ENCODE results near the gene SORCS2. TPM values are rescaled to one million over a fixed set of nuclear protein-coding genes. Genes with fewer than 3 reads are reported as not detected.

SORCS2 gene
- total RNA-seq, 6 experiments from 2014 or later, result 0.18 to 6.2 (median 3.1) TPM

- no peak overlapping the region for H3K4me3 ChIP-seq
- no peaks in the 10 kb centered on the region for H3K36me3 ChIP-seq
- 74% methylated on average over 10 of the region's 16 CpGs for WGBS (ENCODE audit: insufficient coverage, low coverage, low lambda C conversion rate, missing lambda C conversion rate)
- TF ChIP-seq POLR2A (IDR thresholded peaks at IDR 0.05) (no peak), CTCF (IDR thresholded peaks at IDR 0.05) (no peak)
- no peaks in the 10 kb centered on the region for H3K4me1 ChIP-seq
- DNase-seq (peak in 1 of 3 donors; percentile 7), ATAC-seq (no peak)
- intact Hi-C loops (cut with DNase I), result no loop called here
- H3K9me3 ChIP-seq, result no peaks in the 10 kb centered on the region
- no peak overlapping the region for H3K27ac ChIP-seq
- H3K27me3 ChIP-seq, result no peaks in the 10 kb centered on the region
Observed at GRCh38 chr4:7763106-7763505, 570.8 kb downstream of the SORCS2 start.

- Histone ChIP-seq H3K27ac (no peak overlapping the region), H3K9me3 (no peaks in the 10 kb centered on the region), H3K4me3 (no peak overlapping the region), H3K4me1 (no peaks in the 10 kb centered on the region), H3K27me3 (no peaks in the 10 kb centered on the region), H3K36me3 (no peaks in the 10 kb centered on the region)
- peak in 1 of 3 donors; percentile 1 for DNase-seq
- ATAC-seq, result no peak
- intact Hi-C loops (cut with DNase I), result no loop called here
- WGBS (ENCODE audit: insufficient coverage, low coverage, low lambda C conversion rate, missing lambda C conversion rate), result 71% methylated on average over 9 of the region's 10 CpGs
- TF ChIP-seq CTCF (IDR thresholded peaks at IDR 0.05) (no peak), POLR2A (IDR thresholded peaks at IDR 0.05) (no peak)
Observed at GRCh38 chr4:7763788-7764187, 571.5 kb downstream of the SORCS2 start.

GRCh38 chr4:7764466-7764865, 572.1 kb downstream of the SORCS2 start:
- ATAC-seq, result no peak
- Histone ChIP-seq H3K4me3 (no peak overlapping the region), H3K4me1 (no peaks in the 10 kb centered on the region), H3K27ac (no peak overlapping the region), H3K36me3 (no peaks in the 10 kb centered on the region), H3K9me3 (no peaks in the 10 kb centered on the region), H3K27me3 (no peaks in the 10 kb centered on the region)
- intact Hi-C loops (cut with DNase I), result no loop called here
- DNase-seq, result peak in 1 of 3 donors; percentile 4
- WGBS (ENCODE audit: insufficient coverage, low coverage, low lambda C conversion rate, missing lambda C conversion rate), result 80% methylated on average over 4 of the region's 5 CpGs
- TF ChIP-seq POLR2A (IDR thresholded peaks at IDR 0.05) (no peak), CTCF (IDR thresholded peaks at IDR 0.05) (no peak)

GRCh38 chr4:7765666-7766065, 573.3 kb downstream of the SORCS2 start:
- DNase-seq, result peak in 1 of 3 donors; percentile 44

More at GRCh38 chr4:7765666-7766065, 573.3 kb downstream of the SORCS2 start:
- TF ChIP-seq CTCF (IDR thresholded peaks at IDR 0.05) (no peak), POLR2A (IDR thresholded peaks at IDR 0.05) (no peak)
- H3K4me3 ChIP-seq, result no peak overlapping the region
- intact Hi-C loops (cut with DNase I), result no loop called here
- H3K9me3 ChIP-seq, result no peaks in the 10 kb centered on the region
- H3K27me3 ChIP-seq, result no peaks in the 10 kb centered on the region
- WGBS (ENCODE audit: insufficient coverage, low coverage, low lambda C conversion rate, missing lambda C conversion rate), result 85% methylated on average over 10 of the region's 12 CpGs
- no peaks in the 10 kb centered on the region for H3K36me3 ChIP-seq
- no peak for ATAC-seq
- H3K4me1 ChIP-seq, result no peaks in the 10 kb centered on the region
- H3K27ac ChIP-seq, result no peak overlapping the region

Measured in right lobe of liver (tissue), 6 donors.